Sigmoid colon (tissue), 7 donors: ENCODE measurements around the gene SYCN. TPM values are rescaled to one million over a fixed set of nuclear protein-coding genes. Genes with fewer than 3 reads are reported as not detected.

Source experiments
- DNase-seq: peaks from one replicate; pipeline ENCODE4 v3.0.0-alpha.2; 2019
- H3K27ac ChIP-seq, 4 donors: fragments of 200-600 bp; sonication (generic); one replicate each; pipeline ENCODE4 v1.5.1; 2016 to 2019; ENCODE audit warnings: mild to moderate bottlenecking in 1 of 4
- H3K27me3 ChIP-seq, 3 donors: fragments of 200-600 bp; sonication (generic); one replicate each; pipeline ENCODE4 v1.5.1; 2019; ENCODE audit warnings: mild to moderate bottlenecking in 1 of 3
- H3K36me3 ChIP-seq, 4 donors: fragments of 200-600 bp; sonication (generic); one replicate each; pipeline ENCODE4 v1.5.1; 2016 to 2019
- H3K4me1 ChIP-seq, 4 donors: fragments of 200-600 bp; sonication (generic); one replicate each; pipeline ENCODE4 v1.5.1; 2017 to 2019
- H3K4me3 ChIP-seq, 4 donors: fragments of 200-600 bp; sonication (generic); one replicate each; pipeline ENCODE4 v1.5.1; 2017 to 2019; ENCODE audit warnings: mild to moderate bottlenecking in 2 of 4, moderate library complexity in 1 of 4
- H3K9me3 ChIP-seq, 4 donors: fragments of 200-600 bp in 3 of 4; sonication (generic) in 3 of 4; one replicate each; pipeline versions ENCODE4 v1.5.1 to v1.6.1; 2013 to 2019
- EP300 ChIP-seq, 4 donors: sonication (generic); formaldehyde crosslinking; IDR thresholded peaks; one replicate each; pipeline ENCODE4 v1.6.1; 2017; ENCODE audit warnings: antibody characterized with exemption in 4 of 4
- POLR2A ChIP-seq, 2 donors: fragments of 450-650 bp; IDR thresholded peaks; one replicate each; pipeline ENCODE4 v1.6.1; 2016; ENCODE audit warnings: antibody characterized with exemption in 2 of 2, mild to moderate bottlenecking in 2 of 2, moderate library complexity in 2 of 2
- POLR2AphosphoS5 ChIP-seq, 4 donors: sonication (generic); formaldehyde crosslinking; IDR thresholded peaks; one replicate each; pipeline ENCODE4 v1.6.1; 2017; ENCODE audit warnings: antibody characterized with exemption in 4 of 4
- WGBS, 2 donors: extraction: QIAGEN DNeasy Blood & Tissue Kit; methylation state at CpG; one replicate each; pipeline ENCODE4 v1.1.7; 2013; 5-methylcytosine and 5-hydroxymethylcytosine counted together
- intact Hi-C: fragments of 100-400 bp; cut with DNase I; formaldehyde crosslinking; loops from one replicate; pipeline ENCODE4 v1.15.1; 2023
- polyA plus RNA-seq, 3 donors: library from polyadenylated mRNA; stranded (reverse); fragments of 200-250 nt; gene quantifications; one replicate each; pipeline ENCODE4 v1.2.3, GENCODE V29; 2013
- total RNA-seq, 4 donors: library from RNA; depleted of rRNA; stranded (reverse); fragments of >200 nt; gene quantifications; one replicate each; pipeline ENCODE4 v1.1.0, GENCODE V29; 2016
- TF ChIP-seq, protein P1 (sequence below), 4 experiments: fragments of 450-650 bp in 3 of 4; fragments of 200-600 bp in 1 of 4; IDR thresholded peaks; one replicate each; pipeline ENCODE4 v1.5.1; 2016 to 2019; ENCODE audit warnings: antibody characterized with exemption in 4 of 4, mild to moderate bottlenecking in 3 of 4, moderate library complexity in 2 of 4
- donor health status: healthy with polysubstance abuse.
- donor health status: Bipolar disorder and iron deficiency.
- donor health status: healthy.

SYCN gene
- total and polyA plus RNA-seq, 7 donors: not detected

DNA sequence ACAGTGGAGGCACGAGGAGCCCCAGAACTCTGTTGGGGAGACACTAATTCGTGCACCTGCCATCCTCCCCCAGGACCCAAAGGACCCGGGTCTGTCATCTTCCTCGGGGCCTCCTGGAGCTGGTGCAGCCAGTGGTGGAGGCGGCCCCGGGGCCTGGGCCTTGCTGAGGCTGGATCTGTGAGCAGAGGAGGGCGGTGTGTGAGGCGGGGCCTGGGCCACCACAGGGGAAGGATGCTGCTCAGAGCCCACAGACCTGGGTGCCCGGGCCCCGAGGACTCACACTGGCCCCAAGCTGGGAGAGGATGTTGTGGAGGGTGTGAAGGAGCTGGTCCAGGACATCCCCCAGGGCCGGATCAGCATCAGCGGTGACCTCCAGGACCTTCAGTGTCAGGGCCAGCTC is 32.5 kb upstream of the SYCN start:
- no peaks in the 10 kb centered on the region for H3K9me3 ChIP-seq
- DNase-seq: no peak
- no peaks in the 10 kb centered on the region for H3K4me1 ChIP-seq
- no peak for TF ChIP-seq EP300 (IDR thresholded peaks at IDR 0.05)
- TF ChIP-seq, protein P1, sequence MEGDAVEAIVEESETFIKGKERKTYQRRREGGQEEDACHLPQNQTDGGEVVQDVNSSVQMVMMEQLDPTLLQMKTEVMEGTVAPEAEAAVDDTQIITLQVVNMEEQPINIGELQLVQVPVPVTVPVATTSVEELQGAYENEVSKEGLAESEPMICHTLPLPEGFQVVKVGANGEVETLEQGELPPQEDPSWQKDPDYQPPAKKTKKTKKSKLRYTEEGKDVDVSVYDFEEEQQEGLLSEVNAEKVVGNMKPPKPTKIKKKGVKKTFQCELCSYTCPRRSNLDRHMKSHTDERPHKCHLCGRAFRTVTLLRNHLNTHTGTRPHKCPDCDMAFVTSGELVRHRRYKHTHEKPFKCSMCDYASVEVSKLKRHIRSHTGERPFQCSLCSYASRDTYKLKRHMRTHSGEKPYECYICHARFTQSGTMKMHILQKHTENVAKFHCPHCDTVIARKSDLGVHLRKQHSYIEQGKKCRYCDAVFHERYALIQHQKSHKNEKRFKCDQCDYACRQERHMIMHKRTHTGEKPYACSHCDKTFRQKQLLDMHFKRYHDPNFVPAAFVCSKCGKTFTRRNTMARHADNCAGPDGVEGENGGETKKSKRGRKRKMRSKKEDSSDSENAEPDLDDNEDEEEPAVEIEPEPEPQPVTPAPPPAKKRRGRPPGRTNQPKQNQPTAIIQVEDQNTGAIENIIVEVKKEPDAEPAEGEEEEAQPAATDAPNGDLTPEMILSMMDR (IDR thresholded peaks at IDR 0.05): no peak
- intact Hi-C loops: no loop called here
- peaks cover 0 to 37% (median 16%) of the 10 kb centered on the region in 3 donors for H3K27me3 ChIP-seq
- H3K4me3 ChIP-seq: no peak overlapping the region
- H3K36me3 ChIP-seq: no peaks in the 10 kb centered on the region
- 76 to 82% methylated on average over 12 of the region's 12 CpGs for WGBS, 2 donors
- H3K27ac ChIP-seq: no peak overlapping the region

DNA sequence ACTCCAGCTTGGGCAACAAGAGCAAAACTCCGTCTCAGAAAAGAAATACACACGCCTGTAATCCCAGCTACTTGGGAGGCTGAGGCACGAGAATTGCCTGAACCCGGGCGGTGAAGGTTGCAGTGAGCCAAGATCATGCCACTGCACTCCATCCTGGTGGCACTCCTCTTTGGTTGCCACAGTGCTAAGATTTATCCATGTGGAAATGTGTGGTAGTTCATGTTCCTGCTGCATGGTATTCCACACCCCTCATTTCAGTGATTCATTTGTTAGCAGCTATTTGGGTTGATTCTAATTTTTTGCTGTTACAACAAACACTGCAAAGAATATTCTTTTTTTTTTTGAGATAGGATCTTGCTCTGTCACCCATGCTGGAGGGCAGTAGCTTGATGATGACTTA is 28.6 kb upstream of the SYCN start:
- no peaks in the 10 kb centered on the region for H3K4me1 ChIP-seq
- WGBS, 2 donors: 86 to 92% methylated on average over 5 of the region's 5 CpGs
- TF ChIP-seq, protein P1 (IDR thresholded peaks at IDR 0.05): no peak
- TF ChIP-seq EP300 (IDR thresholded peaks at IDR 0.05): no peak
- TF ChIP-seq POLR2AphosphoS5 (IDR thresholded peaks at IDR 0.05): no peak
- TF ChIP-seq POLR2A (IDR thresholded peaks at IDR 0.05): no peak
- H3K27ac ChIP-seq: no peak overlapping the region
- no peaks in the 10 kb centered on the region for H3K9me3 ChIP-seq
- H3K4me3 ChIP-seq: no peak overlapping the region
- DNase-seq: no peak
- intact Hi-C loops: no loop called here
- no peaks in the 10 kb centered on the region for H3K36me3 ChIP-seq
- H3K27me3 ChIP-seq: peaks cover 0 to 22% (median 10%) of the 10 kb centered on the region in 3 donors

DNA sequence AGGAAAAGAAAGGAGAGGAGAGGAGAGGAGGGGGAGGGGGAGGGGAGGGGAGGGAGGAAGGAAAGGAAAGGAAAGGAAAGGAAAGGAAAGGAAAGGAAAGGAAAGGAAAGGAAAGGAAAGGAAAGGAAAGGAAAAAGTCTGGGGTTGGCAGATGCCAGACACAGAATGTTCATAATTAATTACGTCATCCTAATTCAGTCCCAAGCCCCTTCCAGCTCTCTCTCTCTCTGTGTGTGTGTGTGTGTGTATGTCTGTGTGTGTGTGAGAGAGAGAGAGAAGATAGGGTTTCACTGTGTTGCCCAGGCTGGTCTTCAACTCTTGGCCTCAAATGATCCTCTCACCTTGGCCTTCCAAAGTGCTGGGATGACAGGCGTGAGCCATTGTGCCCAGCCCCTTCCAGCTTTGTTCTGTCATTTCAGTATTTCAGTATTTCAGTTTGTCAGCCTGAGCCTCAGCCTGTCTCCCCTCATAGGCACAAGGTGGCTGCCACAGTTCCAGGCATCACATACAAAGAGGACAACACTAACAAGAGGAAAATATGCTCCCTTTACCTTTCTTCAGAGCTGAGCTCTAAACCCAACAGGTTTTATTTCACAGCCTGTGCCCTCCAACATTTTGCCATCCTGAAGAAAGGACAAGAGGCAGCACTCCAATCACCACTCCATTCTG is 26.2 kb upstream of the SYCN start:
- TF ChIP-seq POLR2A (IDR thresholded peaks at IDR 0.05) (no peak), POLR2AphosphoS5 (IDR thresholded peaks at IDR 0.05) (no peak), EP300 (IDR thresholded peaks at IDR 0.05) (no peak)
- TF ChIP-seq, protein P1 (IDR thresholded peaks at IDR 0.05): no peak
- DNase-seq: no peak
- Histone ChIP-seq H3K4me3 (no peak overlapping the region), H3K27me3 (peaks cover 0 to 6% (median 0%) of the 10 kb centered on the region in 3 donors), H3K9me3 (no peaks in the 10 kb centered on the region), H3K27ac (no peak overlapping the region), H3K4me1 (no peaks in the 10 kb centered on the region), H3K36me3 (no peaks in the 10 kb centered on the region)
- WGBS, 2 donors: 77 to 82% methylated on average over 2 of the region's 2 CpGs
- intact Hi-C loops: no loop called here

DNA sequence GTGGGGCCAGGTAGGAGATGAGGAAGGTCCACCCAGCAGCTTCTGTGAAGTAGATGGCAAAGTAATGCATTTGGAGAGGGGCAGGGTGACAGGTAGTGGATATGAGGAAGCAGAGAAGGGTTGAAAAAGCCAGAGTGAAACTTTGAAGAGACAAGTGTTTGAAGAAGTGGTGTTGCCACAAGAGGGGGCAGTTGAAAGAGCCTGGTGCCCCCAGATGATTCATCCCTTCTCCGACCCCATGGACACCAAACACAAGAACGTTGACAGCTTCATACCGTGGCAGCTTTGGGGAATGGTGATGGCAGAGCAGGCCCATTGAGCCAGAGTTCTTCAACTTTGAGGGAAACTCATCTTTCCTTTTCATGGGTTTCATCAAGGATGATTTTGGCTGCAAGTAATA is 20.8 kb upstream of the SYCN start:
- no peak for DNase-seq
- WGBS, 2 donors: 28 to 49% methylated on average over 3 of the region's 3 CpGs
- peaks cover 0 to 38% (median 9%) of the 10 kb centered on the region in 3 donors for H3K27me3 ChIP-seq
- intact Hi-C loops: no loop called here
- no peak overlapping the region for H3K27ac ChIP-seq
- H3K4me1 ChIP-seq: no peaks in the 10 kb centered on the region
- no peak for TF ChIP-seq POLR2A (IDR thresholded peaks at IDR 0.05)
- TF ChIP-seq, protein P1 (IDR thresholded peaks at IDR 0.05): no peak
- no peak for TF ChIP-seq POLR2AphosphoS5 (IDR thresholded peaks at IDR 0.05)
- TF ChIP-seq EP300 (IDR thresholded peaks at IDR 0.05): no peak
- H3K36me3 ChIP-seq: no peaks in the 10 kb centered on the region
- H3K4me3 ChIP-seq: no peak overlapping the region
- H3K9me3 ChIP-seq: no peaks in the 10 kb centered on the region
